HG03025 (cell line): Measurements from ENCODE around the gene GALNT2.

Experiments used
- ATAC-seq: cut with Tn5 transposase; IDR thresholded peaks from one replicate; pipeline ENCODE4 v1.9.1; 2021; ENCODE audit warnings: mild to moderate bottlenecking, moderate library complexity; ENCODE audit not compliant: unreplicated experiment, low FRiP score

GALNT2 gene

DNA sequence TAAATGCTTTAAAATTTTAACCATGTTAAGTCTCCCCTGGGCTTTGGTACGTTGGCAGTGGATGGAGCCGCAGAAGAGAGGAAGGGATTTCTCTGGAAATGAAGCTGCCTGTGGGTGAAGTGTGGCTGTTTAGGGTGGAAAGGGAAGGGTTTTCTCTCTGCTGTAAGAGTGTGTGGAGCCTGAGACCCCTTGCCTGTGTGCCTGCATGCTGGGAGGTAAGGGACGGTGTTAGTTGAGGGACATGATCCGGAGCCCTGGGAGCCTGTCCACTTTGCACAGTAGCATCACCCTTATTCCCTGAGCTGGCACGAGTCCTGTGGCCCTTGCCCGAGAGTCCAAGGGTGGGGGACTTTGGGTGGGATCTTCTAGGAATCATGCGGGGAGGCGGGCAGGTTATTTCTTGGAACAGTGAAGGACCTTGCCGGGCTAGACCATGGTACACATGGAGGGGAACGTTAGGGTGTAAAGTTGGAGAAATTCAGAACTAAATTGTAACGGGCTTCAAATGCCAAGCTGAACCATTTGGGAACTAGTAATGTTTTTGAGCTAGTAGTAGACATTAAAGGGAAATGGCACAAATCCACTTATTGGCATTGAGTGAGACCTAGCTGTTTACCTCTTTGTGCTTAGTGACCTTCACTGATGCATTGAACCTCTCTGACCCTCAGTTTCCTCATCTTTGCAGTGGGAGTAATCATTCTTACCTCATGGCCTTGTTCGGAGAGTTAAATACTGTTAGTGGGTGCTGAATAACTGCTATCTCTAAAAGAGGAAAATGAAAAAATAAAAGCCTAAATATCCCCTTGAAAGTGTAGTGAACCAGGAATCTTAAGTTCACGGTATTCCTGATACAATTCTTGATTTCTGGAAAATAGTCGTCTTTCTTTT is 3.5 kb downstream of the GALNT2 start:
- ATAC-seq: no peak

DNA sequence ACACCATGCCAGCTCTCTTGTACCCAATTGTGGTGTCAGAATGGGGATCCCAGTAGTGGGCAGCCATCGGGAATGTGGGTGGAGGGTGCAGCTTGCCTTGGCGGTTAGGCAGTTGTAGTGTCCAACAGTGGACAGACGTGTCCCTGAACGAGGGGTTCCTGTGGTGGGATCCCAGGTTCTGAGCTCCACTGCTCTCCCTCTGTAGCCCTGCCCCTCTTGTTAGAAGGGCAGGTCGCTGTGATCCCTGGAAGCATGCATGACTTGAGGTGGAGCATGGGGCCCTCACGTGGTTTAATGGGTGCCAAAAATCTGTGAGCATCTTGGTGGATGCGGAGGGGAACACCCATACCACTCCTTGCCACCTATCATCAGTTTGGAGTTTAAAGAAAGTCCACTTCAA is 4.3 kb downstream of the GALNT2 start:
- no peak for ATAC-seq

DNA sequence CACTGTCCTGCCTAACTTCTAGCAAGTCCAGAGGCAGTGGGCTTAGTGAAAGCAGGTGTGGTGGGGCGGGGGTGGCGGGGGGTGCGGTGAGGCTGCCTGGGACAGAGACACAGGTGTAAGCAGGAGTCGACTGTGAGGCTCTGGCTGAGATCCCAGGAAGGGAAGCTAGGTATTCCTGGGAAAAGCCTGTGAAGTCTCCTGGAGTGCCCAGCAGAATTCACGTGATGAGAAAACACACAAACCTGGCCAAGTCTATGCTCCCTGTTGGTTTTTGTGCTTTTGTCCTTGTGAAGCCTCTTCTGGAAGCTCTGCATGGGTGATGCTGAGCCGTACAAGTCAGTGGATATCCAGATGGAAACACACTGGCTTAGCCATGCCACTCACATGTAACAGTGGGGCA is 5.3 kb downstream of the GALNT2 start:
- ATAC-seq: no peak

DNA sequence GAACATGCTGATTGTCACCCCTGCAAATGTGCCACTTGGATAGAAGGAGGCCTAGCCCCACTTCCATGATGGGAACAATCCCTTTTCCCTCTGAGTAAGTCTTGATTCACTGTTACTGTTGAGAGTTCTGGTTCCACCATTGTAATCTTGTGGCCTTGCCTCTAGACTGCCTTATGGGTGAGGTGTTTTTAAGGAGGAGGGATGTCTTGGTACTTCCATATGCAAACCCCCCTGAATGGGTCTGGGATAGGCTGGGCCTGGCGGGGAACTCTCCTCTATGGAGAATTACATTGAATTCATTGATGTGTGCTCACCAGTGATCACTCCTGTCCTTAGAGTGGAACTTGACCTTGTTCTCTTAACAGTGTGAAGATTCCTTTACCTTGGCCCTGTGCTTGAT is 5.8 kb downstream of the GALNT2 start:
- ATAC-seq: no peak

DNA sequence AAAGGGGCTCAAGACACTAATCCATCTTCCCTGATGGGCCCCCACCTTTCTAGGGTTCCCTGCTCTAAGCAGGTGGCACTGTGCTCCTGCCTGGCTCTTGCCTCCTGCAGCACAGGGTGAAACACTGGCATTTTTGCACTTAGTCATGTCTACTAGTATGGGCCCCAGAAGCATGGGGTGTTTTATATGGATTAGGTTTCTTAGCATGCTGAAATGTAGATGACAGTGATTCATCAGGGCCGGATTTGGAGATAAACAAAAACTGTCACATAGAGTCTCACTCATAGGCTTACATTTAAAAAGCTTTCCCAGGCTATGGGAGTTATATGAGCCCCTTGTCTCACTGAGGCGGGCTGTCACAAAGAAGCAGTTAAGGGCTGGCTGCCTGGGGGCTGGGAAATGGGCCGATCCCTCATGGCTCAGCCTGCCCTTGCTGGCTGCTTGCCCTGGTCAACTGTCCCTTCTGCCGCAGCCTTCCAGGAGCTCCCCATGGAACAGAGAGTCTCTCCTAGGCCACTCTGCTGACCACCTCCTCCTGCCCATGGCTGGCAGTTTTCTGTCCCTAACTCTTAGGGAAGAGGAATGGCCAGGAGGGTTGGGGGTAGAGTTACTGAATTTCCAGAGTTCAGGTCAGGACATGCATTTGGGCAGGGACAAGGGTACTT is 6.5 kb downstream of the GALNT2 start:
- no peak for ATAC-seq

DNA sequence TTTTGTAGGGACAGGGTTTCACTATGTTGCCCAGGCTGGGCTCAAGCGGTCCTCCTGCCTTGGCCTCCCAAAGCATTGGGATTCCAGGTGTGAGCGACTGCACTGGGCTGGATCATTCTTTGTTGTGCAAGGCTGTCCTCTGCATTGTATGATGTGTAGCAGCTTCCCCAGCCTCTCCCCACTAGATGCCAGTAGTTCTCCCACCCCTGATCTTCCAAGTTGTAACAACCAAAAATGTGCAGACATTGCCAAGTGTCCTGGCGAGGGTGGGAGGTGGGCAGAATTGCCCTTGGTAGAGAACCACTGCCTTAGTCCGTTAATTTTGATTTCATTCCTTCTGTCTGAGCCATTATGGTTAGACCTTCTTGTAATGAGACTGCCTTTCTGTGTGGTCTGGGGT is 7.2 kb downstream of the GALNT2 start:
- ATAC-seq: no peak

DNA sequence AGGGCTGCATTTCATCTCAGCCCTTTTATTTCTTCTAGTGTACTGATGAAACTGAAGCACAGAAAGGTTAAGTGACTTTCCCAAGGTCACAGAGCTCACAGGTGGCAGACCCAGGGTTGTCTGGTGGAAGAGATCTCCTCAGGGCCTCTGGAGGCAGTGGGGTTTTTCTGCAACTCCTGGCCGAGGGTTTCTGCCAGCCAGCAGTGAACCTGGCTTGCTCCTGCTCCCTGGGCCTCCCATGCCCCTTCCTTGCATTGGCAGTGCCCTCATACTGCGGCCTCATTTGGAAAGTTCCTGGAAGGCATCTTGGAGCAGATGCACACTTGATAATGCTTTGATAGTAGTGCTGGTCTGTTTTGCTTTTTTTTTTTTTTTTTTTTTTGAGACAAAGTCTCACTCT is 7.7 kb downstream of the GALNT2 start:
- ATAC-seq: no peak

DNA sequence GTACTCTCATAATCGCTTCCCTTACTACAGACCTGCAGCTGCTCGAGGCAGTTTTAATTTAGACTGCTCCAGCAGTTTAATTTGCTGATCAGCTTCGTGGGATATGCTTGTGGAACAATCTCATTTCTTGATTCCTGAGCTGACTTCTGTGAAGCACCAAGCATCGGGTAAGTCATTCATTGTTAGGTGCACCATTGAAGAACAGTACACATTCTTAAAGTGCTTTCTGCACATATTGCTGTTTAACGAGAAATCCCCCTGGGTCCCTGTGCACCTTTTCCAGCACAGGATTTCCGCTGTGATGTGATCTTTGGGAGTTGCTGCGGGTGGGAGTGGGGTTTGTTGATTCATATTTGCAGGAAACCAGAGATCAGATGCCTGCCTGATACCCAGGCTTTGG is 9.1 kb downstream of the GALNT2 start:
- no peak for ATAC-seq

DNA sequence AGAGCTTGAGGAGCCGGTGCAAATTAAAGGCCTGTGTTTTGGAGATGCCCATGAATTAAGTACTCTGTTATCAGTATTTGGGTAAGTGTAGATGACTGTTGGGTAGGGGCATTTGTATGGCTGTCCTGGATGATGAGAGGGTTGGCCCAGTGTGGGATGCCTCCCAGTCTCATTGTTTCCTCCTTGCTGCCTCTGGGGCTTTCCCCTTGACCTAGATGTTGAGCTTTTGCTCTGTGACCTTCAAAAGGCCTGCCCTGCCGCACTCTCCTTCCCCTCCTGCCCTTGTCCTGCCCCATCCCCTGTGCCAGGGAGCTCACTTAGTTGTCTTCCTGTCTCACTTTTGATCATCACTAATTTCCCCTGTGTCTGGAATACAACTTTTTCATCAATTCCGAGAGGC is 10.0 kb downstream of the GALNT2 start:
- ATAC-seq: no peak

DNA sequence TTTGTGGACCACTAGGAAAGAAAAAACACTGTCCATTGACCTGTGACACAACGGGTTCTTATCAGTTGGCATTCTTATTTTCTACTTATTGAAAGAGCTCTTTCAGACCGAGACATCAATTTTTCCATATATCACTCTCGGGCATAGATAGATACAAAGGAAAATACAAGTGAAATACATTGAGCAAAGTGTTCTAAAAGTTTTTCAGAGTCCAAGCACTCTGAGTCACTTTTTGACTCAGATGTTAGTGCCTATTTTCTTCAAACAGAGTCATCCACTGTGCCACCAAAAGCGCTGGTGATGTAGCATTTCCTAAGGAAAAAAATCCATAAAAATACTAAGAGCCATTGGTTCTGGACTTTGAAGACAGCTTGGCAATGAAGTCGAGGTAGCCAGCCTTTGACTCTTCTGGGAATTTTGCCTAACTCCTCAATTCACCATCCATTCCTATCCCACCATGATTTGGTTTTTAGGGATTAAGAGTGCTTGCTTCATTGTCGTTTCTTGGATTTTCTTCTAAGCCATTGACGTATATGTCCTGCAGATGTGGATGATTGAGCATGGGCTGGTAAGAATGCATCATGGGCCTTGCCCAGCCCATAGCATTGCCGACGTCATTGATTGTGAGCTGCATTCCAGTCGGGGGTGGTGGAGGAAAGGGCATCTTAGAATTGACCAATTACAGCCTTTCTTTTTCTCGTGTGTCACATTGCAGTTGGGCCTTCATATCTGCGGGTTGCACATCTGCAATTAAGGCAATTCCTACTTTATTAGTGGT is 10.6 kb downstream of the GALNT2 start:
- no peak for ATAC-seq

DNA sequence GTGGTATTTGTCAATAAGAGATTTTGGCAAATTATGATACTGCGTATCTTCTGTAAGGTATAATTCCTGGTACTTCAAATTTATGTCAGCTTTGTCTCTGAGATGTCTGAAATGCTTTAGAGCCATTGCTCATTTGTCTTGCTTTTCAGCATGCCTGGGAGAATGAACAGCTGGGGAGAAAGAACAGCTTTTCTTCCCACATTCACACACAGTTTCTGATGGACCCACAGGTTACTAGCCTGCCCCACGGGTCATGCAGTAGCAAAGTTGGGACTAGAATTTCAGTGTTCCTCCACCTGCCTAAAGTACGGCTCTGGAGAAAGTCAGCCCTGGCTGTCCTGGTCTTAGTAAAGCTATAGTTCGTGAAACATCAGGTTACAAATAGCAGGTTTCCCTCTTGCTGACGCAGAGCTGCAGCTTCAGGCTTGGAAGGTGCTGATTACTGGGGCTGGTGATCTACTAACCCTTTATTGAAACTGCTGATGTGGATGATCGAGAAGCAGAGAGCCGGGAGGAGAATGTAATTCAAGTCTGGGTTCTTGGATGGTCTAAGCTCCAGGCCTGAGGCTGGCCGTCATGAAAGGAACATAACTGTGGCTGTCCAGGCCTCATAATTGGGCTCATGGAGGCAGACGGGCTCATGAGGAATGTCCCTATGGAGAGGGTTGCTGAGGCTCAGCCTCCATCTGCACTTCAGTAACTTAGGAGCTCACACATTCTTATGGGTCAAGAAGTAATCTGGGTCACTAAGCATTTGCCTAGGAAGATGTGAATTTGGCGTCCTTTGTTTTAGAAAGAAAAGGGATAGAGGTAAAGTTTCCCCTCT is 12.4 kb downstream of the GALNT2 start:
- no peak for ATAC-seq

DNA sequence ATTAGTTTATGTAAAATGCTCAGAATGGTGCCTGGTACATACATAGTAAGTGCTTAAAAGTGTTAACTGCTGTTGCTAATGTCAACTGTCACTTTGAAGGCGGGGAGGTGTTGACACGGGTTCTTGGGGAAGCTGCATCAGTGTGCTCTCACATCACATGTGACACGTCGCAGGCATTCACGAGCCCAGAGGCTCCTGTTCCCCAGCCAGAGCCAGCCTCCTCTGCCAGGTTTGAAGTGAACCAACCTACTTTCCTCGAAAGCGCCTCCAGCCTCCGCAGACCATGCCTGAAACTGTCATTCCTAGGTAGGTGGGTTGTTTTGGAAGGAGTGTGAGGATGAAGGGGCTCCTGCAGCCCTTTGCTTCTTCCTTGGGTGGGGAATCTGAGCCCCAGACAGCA is 13.8 kb downstream of the GALNT2 start:
- no peak for ATAC-seq

DNA sequence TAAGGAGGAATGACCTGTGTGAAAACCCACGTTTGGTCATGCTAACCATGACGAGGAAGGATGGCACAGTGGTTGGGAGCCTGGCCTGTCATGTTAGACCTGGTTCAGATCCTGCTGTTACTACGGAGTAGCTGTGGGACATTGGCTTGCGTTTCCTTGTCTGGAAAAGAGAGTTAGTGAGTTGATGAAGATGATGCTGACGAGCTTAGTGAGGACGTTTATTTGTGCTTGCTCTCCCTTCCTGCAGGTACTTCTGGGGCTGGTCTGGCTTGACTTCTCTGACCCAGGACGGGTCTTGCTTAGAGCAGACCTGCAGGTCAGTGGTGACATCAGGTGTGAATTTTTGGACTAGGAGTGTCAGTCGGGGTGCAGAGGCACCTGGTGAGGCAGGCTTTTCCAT is 14.7 kb downstream of the GALNT2 start:
- no peak for ATAC-seq

DNA sequence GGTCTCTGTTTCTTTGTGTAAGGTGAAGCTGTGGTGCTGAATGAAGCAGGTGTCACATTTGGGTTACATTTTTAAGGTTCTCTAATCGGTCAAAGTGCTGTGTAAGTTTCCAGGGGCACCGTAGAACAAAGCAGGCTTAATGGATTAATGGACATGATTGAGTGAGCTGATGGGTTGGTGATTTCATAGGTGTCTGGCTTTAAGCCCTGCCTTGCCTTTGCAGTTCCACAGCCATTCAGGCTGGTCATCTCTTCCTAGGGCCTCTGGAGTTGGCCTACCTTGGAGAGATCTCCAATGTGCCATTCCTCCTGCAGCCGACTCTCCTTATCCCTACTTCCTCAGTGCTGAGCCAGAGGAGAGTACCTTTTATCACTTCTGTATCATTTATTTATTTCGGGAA is 15.2 kb downstream of the GALNT2 start:
- ATAC-seq: no peak

DNA sequence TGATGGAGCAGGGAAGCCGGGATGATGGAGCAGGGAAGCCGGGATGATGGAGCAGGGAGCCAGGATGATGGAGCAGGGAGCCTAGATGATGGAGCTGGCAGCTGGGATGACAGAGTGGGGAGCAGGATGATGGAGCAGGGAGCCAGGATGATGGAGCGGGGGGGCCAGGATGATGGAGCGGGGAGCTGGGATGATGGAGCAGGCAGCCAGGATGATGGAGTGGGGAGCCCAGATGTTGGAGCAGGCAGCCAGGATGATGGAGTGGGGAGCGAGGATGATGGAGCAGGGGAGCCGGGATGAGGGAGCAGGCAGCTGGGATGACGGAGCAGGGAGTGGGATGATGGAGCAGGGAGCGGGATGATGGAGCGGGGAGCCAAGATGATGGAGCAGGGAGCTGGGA is 16.0 kb downstream of the GALNT2 start:
- no peak for ATAC-seq

DNA sequence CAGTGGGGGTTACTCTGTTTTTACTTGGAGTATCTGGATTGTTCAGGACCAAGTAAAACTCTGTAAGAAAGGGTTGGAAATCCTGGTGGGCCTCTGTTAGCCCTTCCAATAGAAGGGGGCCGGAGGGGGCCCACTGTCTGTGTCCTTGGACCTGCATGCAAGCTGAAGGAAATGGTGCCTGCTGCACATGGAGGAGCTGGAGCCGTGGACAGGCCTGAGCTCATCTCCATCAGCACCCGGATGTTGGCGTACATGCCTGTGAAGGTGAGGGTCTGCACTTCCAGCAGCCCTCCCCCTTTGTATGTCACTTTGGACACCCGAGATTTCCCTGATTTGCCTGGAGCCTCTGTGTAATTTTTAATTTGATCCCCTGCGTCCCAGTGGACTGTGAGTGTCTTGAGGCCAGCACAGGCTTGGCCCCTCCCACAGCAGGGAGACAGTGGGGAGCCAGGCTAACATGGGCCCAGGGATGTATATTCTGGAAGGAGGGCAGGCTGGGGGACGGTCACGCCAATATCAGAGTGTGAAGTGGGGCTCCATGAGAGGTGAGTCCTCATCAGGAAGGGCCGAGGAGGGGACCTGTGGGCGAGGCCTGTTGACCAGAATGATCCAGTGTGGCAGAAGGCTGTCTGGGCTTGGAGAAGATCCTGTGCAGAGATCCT is 16.8 kb downstream of the GALNT2 start:
- no peak for ATAC-seq

DNA sequence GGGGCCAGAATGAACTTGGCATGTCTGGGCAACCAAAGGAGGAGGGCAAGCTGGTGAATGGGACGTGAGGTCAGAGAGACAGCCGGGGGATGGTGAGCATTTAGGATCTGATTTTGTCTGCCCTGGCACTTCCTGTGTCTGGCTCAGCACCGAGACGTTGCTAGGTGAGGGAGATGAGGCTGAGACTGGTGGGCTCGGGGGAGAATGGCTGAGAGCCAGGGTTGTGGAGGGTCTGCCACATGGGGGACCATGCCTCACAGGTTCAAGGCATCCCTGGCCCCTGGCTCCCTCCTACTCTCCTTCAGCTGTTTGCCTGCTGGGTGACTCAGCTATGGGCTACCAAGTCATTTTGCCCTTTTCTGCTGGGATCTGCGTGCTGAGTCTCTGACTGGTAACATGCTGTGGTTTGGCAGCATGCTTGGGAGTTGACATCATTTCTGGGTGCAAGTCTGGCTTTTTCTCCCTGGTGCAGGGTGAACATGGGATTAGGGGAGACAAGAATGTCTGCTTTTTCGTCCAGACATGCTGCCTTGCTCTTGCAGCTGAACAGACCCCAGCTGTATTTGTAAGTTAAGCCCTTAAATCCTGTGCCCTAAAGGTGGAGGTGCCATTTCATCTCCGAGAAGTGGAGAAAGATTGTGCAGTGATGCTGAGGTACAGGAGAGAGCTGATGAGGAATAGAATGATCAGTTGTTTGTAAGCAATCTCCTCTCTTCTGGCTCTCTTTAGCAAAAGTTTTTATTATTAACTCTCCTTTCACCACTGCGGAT is 17.6 kb downstream of the GALNT2 start:
- ATAC-seq: no peak

DNA sequence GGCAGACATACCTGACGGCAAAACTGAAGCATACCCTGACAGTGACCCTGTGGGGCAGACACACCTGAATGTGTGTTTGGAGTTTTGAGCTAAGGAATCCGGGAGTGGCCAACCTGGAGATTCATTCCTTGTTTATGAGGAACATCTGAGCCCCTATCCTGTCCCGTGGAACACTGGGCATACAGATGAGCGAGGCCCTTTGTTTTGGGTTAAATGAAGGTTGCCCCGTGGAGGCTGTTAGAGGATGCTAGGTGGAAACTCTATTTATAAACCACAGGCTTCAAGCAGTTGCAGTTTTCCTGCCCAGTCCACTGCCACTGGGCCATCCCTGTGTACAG is 18.1 kb downstream of the GALNT2 start:
- ATAC-seq: no peak

DNA sequence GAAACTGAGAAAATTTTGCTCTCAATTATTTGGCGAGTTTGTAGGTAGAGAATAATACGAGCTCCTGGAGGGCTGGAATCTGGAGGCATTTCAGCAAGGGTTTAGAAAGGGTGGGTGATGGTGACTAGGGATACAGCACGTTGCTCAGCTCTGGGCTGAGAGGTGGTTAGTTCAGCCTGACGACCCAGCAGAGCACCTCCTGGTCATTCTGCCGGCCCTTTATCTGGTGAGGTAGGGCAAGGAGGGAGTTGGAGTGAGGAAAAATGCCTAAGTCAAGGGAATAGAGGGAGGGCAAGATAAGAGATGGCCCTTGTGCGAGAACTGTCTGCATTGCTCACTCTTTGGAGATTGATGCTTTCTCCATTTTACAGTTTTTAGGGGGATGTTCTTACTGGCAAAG is 19.1 kb downstream of the GALNT2 start:
- ATAC-seq: no peak
